Right lobe of liver (tissue), 4 donors: ENCODE data around the gene RALB.

Source experiments
- POLR2A ChIP-seq: fragments of 450-650 bp; IDR thresholded peaks from one replicate; pipeline ENCODE4 v1.6.1; 2017; ENCODE audit warnings: antibody characterized with exemption, mild to moderate bottlenecking
- TF ChIP-seq, protein P1 (sequence below), 4 donors: fragments of 200-600 bp in 3 of 4; fragments of 450-650 bp in 1 of 4; IDR thresholded peaks; one replicate each; pipeline versions ENCODE4 v1.5.1 to v1.8.0; 2016 to 2022; ENCODE audit warnings: antibody characterized with exemption in 4 of 4, mild to moderate bottlenecking in 2 of 4
- donor health status: DM: no; HTN: no; CAD: no.
- donor health status: DM: no; HTN: no; CAD: no.
- donor health status: DM: no; HTN: yes; CAD: no.

DNA sequence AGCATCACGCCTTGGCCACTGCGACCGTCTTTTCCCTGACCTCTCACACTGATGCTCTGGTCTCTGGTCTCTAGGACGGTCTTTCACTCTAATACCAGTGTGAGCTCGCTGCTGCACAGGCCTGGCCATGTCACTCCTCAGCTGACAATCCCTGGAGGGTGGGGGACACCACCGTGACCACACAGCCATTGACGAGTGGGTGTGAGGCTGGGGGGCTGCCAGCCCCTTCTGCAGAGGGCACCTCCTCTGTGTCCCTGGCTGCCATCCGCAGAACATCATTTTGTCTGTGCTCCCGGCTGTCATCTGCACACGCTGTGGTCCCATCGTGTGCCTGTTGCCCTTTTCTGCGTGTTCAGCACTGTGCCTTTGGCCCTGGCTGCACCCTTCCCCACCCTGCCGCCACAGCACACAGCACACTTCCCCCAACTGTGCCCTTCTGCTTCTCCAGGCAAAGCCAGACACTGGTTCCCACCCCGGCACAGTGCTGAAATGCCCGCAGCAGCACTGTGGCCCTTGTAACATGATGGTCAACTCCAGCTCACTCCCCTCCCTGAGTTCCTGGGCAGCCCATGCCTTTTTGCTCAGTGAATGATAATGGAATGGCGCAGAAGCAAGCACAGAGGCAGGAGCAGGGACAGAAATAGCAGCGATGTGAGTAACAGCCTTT is 62.8 kb downstream of the RALB start:
- TF ChIP-seq, protein P1, sequence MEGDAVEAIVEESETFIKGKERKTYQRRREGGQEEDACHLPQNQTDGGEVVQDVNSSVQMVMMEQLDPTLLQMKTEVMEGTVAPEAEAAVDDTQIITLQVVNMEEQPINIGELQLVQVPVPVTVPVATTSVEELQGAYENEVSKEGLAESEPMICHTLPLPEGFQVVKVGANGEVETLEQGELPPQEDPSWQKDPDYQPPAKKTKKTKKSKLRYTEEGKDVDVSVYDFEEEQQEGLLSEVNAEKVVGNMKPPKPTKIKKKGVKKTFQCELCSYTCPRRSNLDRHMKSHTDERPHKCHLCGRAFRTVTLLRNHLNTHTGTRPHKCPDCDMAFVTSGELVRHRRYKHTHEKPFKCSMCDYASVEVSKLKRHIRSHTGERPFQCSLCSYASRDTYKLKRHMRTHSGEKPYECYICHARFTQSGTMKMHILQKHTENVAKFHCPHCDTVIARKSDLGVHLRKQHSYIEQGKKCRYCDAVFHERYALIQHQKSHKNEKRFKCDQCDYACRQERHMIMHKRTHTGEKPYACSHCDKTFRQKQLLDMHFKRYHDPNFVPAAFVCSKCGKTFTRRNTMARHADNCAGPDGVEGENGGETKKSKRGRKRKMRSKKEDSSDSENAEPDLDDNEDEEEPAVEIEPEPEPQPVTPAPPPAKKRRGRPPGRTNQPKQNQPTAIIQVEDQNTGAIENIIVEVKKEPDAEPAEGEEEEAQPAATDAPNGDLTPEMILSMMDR (IDR thresholded peaks at IDR 0.05), result no peak
- no peak for TF ChIP-seq POLR2A
